Adrenal gland (tissue), 5 donors: ENCODE results near the gene MCF2L.

ENCODE experiments used
- POLR2A ChIP-seq, 2 donors: fragments of 450-650 bp; IDR thresholded peaks; one replicate each; pipeline ENCODE4 v1.6.1; 2017; ENCODE audit warnings: antibody characterized with exemption in 2 of 2, mild to moderate bottlenecking in 2 of 2, moderate library complexity in 1 of 2
- TF ChIP-seq, protein P1 (sequence below), 6 experiments: fragments of 450-650 bp in 4 of 6; fragments of 200-600 bp in 2 of 6; sonication (generic) in 1 of 6; IDR thresholded peaks; 1 replicate in 5 of 6; 2 replicates in 1 of 6; pipeline versions ENCODE4 v1.5.1 to v1.8.0; 2016 to 2021; ENCODE audit warnings: antibody characterized with exemption in 6 of 6, mild to moderate bottlenecking in 2 of 6, moderate library complexity in 1 of 6
- donor health status: DM: no; HTN: no; CAD: no.

DNA sequence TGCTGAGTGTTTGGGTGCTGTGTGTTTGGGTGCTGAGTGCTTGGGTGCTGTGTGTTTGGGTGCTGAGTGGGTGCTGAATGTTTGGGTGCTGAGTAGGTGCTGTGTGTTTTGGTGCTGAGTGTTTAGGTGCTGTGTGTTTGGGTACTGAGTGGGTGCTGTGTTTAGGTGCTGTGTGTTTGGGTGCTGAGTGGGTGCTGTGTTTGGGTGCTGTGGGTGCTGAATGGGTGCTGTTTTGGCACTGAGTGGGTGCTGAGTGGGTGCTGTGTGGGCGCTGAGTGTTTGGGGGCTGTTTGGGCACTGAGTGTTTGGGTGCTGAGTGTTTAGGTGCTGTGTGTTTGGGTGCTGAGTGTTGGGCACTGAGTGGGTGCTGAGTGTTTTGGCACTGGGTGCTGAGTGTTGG, 88.1 kb downstream of the MCF2L start:
- TF ChIP-seq, protein P1, sequence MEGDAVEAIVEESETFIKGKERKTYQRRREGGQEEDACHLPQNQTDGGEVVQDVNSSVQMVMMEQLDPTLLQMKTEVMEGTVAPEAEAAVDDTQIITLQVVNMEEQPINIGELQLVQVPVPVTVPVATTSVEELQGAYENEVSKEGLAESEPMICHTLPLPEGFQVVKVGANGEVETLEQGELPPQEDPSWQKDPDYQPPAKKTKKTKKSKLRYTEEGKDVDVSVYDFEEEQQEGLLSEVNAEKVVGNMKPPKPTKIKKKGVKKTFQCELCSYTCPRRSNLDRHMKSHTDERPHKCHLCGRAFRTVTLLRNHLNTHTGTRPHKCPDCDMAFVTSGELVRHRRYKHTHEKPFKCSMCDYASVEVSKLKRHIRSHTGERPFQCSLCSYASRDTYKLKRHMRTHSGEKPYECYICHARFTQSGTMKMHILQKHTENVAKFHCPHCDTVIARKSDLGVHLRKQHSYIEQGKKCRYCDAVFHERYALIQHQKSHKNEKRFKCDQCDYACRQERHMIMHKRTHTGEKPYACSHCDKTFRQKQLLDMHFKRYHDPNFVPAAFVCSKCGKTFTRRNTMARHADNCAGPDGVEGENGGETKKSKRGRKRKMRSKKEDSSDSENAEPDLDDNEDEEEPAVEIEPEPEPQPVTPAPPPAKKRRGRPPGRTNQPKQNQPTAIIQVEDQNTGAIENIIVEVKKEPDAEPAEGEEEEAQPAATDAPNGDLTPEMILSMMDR (IDR thresholded peaks at IDR 0.05), result no peak
- no peak for TF ChIP-seq POLR2A (IDR thresholded peaks at IDR 0.05)
